Measurements from ENCODE around the gene FBLN5.
"Not testable (repeated sequence)": the region's sequence is repeated elsewhere in the genome, so short reads cannot be mapped to it uniquely, and the experiment has no call there.

FBLN5 gene

GRCh38 chr14:91858536-91859275 lies 88.8 kb downstream of the FBLN5 start:
- DNase-seq = peak; percentile 61

- no peak for DNase-seq
These were observed 89.9 kb downstream of the FBLN5 start for GRCh38 chr14:91857614-91858013.

GRCh38 chr14:91854327-91854934 lies 93.1 kb downstream of the FBLN5 start:
- DNase-seq = no peak

GRCh38 chr14:91851563-91851962 lies 95.9 kb downstream of the FBLN5 start:
- DNase-seq = no peak

GRCh38 chr14:91848504-91849001 lies 98.9 kb downstream of the FBLN5 start:
- no peak for DNase-seq

GRCh38 chr14:91847693-91848092 lies 99.8 kb downstream of the FBLN5 start:
- no peak for DNase-seq

GRCh38 chr14:91845652-91846051 lies 101.8 kb downstream of the FBLN5 start:
- no peak for DNase-seq

GRCh38 chr14:91845056-91845455 lies 102.4 kb downstream of the FBLN5 start:
- DNase-seq = not testable (repeated sequence)

- no peak for DNase-seq
These were observed 103.5 kb downstream of the FBLN5 start for GRCh38 chr14:91844029-91844428.

GRCh38 chr14:91843437-91843836 lies 104.1 kb downstream of the FBLN5 start:
- no peak for DNase-seq

- no peak for DNase-seq
These were observed 106.4 kb downstream of the FBLN5 start for GRCh38 chr14:91841065-91841464.

GRCh38 chr14:91839749-91840148 lies 107.7 kb downstream of the FBLN5 start:
- DNase-seq = no peak

GRCh38 chr14:91837076-91837475 lies 110.4 kb downstream of the FBLN5 start:
- DNase-seq = no peak

- DNase-seq = peak; percentile 86
These were observed 111.3 kb downstream of the FBLN5 start for GRCh38 chr14:91835920-91836843.

- no peak for DNase-seq
These were observed 112.1 kb downstream of the FBLN5 start for GRCh38 chr14:91835197-91835919.

GRCh38 chr14:91834571-91834970 lies 112.9 kb downstream of the FBLN5 start:
- no peak for DNase-seq

GRCh38 chr14:91831337-91831736 lies 116.2 kb downstream of the FBLN5 start:
- no peak for DNase-seq

- no peak for DNase-seq
These were observed 116.7 kb downstream of the FBLN5 start for GRCh38 chr14:91830777-91831176.

GRCh38 chr14:91829511-91829910 lies 118.0 kb downstream of the FBLN5 start:
- DNase-seq = no peak

- no peak for DNase-seq
These were observed 119.7 kb downstream of the FBLN5 start for GRCh38 chr14:91827746-91828145.
